Left lung (tissue), 10 donors: ENCODE data around the gene GRK1. TPM values are rescaled to one million over a fixed set of nuclear protein-coding genes. Genes with fewer than 3 reads are reported as not detected.

Source experiments
- ATAC-seq: fragments of 200-7000 bp; cut with Tn5 transposase; one replicate; pipeline ENCODE4 v1.9.1; 2020; ENCODE audit warnings: moderate library complexity
- DNase-seq, 4 donors: peaks; one replicate each; pipeline ENCODE4 v3.0.0-alpha.2; 2013 to 2020
- H3K27ac ChIP-seq, 2 donors: fragments of 200-600 bp; sonication (generic) in 1 of 2; one replicate each; pipeline versions ENCODE4 v1.5.0 to v1.8.0; 2020 to 2021
- H3K27me3 ChIP-seq, 2 donors: fragments of 200-600 bp; sonication (generic) in 1 of 2; one replicate each; pipeline versions ENCODE4 v1.5.0 to v1.8.0; 2020 to 2021
- H3K36me3 ChIP-seq, 2 donors: fragments of 200-600 bp; sonication (generic) in 1 of 2; one replicate each; pipeline versions ENCODE4 v1.5.0 to v1.8.0; 2020 to 2021
- H3K4me1 ChIP-seq, 2 donors: fragments of 200-600 bp; one replicate each; pipeline ENCODE4 v1.8.0; 2021
- H3K4me3 ChIP-seq, 2 donors: fragments of 200-600 bp; sonication (generic) in 1 of 2; one replicate each; pipeline versions ENCODE4 v1.5.0 to v1.8.0; 2020 to 2021; ENCODE audit warnings: mild to moderate bottlenecking in 1 of 2
- H3K9me3 ChIP-seq, 2 donors: fragments of 200-600 bp; sonication (generic) in 1 of 2; one replicate each; pipeline versions ENCODE4 v1.5.0 to v1.8.0; 2020 to 2021
- CTCF ChIP-seq, 2 donors: fragments of 200-600 bp; sonication (generic) in 1 of 2; IDR thresholded peaks; one replicate each; pipeline versions ENCODE4 v1.5.0 to v1.8.0; 2021; ENCODE audit warnings: antibody characterized with exemption in 2 of 2
- intact Hi-C, 2 donors: fragments of 100-400 bp; cut with DNase I; formaldehyde crosslinking; loops; one replicate each; pipeline versions ENCODE4 v1.11.2 to v1.14.2; 2022
- polyA plus RNA-seq, 6 donors: library from polyadenylated mRNA; unstranded; fragments of 120-200 nt; gene quantifications; one replicate each; pipeline ENCODE4 v1.2.1, GENCODE V29; 2013; ENCODE audit not compliant: insufficient read length in 6 of 6
- total RNA-seq, 2 donors: library from RNA; stranded (reverse); fragmentation: NEBNext Ultra II Directional; extraction: Animal tissue kit (Norgen Biotek cat#: 25700); gene quantifications; one replicate each; pipeline ENCODE4 v1.2.1, GENCODE V29; 2021
- donor health status: DM: no; HTN: yes; CAD: no.
- donor health status: DM: no; HTN: no; CAD: no.

GRK1 gene
- total and polyA plus RNA-seq, 8 donors, result 0.21 to 3.1 (median 1.2) TPM; not detected in 1

GRCh38 chr13:113654175-113654560 lies 12.9 kb upstream of the GRK1 start:
- intact Hi-C loops, result no loop called here
- no peak overlapping the region for H3K4me3 ChIP-seq
- TF ChIP-seq CTCF (IDR thresholded peaks at IDR 0.05), result no peak
- H3K36me3 ChIP-seq, result no peaks in the 10 kb centered on the region
- no peak overlapping the region for H3K27ac ChIP-seq
- ATAC-seq (no peak), DNase-seq (peak in 1 of 4 donors; percentile 9)
- no peaks in the 10 kb centered on the region for H3K27me3 ChIP-seq
- no peaks in the 10 kb centered on the region for H3K9me3 ChIP-seq
- no peaks in the 10 kb centered on the region for H3K4me1 ChIP-seq

GRCh38 chr13:113654591-113655345 lies 12.3 kb upstream of the GRK1 start:
- DNase-seq (peak in 2 of 4 donors; percentile 16 to 71), ATAC-seq (no peak)
- TF ChIP-seq CTCF (IDR thresholded peaks at IDR 0.05), result no peak
- no peak overlapping the region for H3K4me3 ChIP-seq
- H3K4me1 ChIP-seq, result no peaks in the 10 kb centered on the region
- intact Hi-C loops, result no loop called here
- no peaks in the 10 kb centered on the region for H3K27me3 ChIP-seq
- no peak overlapping the region for H3K27ac ChIP-seq
- H3K36me3 ChIP-seq, result no peaks in the 10 kb centered on the region
- H3K9me3 ChIP-seq, result no peaks in the 10 kb centered on the region

GRCh38 chr13:113655346-113656002 lies 11.5 kb upstream of the GRK1 start:
- no peak for ATAC-seq
- no peak for TF ChIP-seq CTCF (IDR thresholded peaks at IDR 0.05)
- intact Hi-C loops, result no loop called here
- DNase-seq, result peak in 1 of 4 donors; percentile 19
- Histone ChIP-seq H3K4me1 (no peaks in the 10 kb centered on the region), H3K36me3 (no peaks in the 10 kb centered on the region), H3K27me3 (no peaks in the 10 kb centered on the region), H3K9me3 (peaks cover 0 to 2% of the 10 kb centered on the region in 2 donors), H3K4me3 (no peak overlapping the region), H3K27ac (no peak overlapping the region)

GRCh38 chr13:113656003-113656588 lies 10.9 kb upstream of the GRK1 start:
- no peak for TF ChIP-seq CTCF (IDR thresholded peaks at IDR 0.05)
- Histone ChIP-seq H3K36me3 (no peaks in the 10 kb centered on the region), H3K4me1 (no peaks in the 10 kb centered on the region), H3K27ac (no peak overlapping the region), H3K4me3 (no peak overlapping the region), H3K9me3 (peaks cover 0 to 8% of the 10 kb centered on the region in 2 donors), H3K27me3 (no peaks in the 10 kb centered on the region)
- ATAC-seq, result no peak
- DNase-seq, result peak in 2 of 4 donors; percentile 18 to 69
- intact Hi-C loops, result no loop called here
